Nephron progenitor cell (in vitro differentiated cells): ENCODE data around the gene HS6ST3.

Source experiments
- DNase-seq: peaks from one replicate; pipeline ENCODE4 v3.0.0; 2021
- H3K27ac Mint-ChIP-seq: 2 replicates; pipeline ENCODE4 v1.8.0; 2021; ENCODE audit warnings: mild to moderate bottlenecking, moderate library complexity, mixed read lengths
- H3K27me3 Mint-ChIP-seq: 2 replicates; pipeline ENCODE4 v1.8.0; 2021; ENCODE audit warnings: mild to moderate bottlenecking, low read depth, mixed read lengths; ENCODE audit not compliant: poor library complexity
- H3K36me3 Mint-ChIP-seq: 2 replicates; pipeline ENCODE4 v1.8.0; 2021; ENCODE audit warnings: low read depth, mixed read lengths
- H3K4me1 Mint-ChIP-seq: 2 replicates; pipeline ENCODE4 v1.8.0; 2021; ENCODE audit warnings: mixed read lengths
- H3K4me3 Mint-ChIP-seq: 2 replicates; pipeline ENCODE4 v1.8.0; 2021; ENCODE audit warnings: mild to moderate bottlenecking, moderate library complexity, mixed read lengths
- H3K9me3 Mint-ChIP-seq: 2 replicates; pipeline ENCODE4 v1.8.0; 2021; ENCODE audit warnings: mild to moderate bottlenecking, moderate library complexity, mixed read lengths
- TF ChIP-seq, protein P1 (sequence below): fragments of 200-600 bp; sonication (generic); IDR thresholded peaks from 2 replicates; pipeline ENCODE4 v1.5.0; 2021; ENCODE audit warnings: antibody characterized with exemption

The HS6ST3 gene

GRCh38 chr13:96417939-96418685, 328.2 kb downstream of the HS6ST3 start:
- TF ChIP-seq, protein P1, sequence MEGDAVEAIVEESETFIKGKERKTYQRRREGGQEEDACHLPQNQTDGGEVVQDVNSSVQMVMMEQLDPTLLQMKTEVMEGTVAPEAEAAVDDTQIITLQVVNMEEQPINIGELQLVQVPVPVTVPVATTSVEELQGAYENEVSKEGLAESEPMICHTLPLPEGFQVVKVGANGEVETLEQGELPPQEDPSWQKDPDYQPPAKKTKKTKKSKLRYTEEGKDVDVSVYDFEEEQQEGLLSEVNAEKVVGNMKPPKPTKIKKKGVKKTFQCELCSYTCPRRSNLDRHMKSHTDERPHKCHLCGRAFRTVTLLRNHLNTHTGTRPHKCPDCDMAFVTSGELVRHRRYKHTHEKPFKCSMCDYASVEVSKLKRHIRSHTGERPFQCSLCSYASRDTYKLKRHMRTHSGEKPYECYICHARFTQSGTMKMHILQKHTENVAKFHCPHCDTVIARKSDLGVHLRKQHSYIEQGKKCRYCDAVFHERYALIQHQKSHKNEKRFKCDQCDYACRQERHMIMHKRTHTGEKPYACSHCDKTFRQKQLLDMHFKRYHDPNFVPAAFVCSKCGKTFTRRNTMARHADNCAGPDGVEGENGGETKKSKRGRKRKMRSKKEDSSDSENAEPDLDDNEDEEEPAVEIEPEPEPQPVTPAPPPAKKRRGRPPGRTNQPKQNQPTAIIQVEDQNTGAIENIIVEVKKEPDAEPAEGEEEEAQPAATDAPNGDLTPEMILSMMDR = no peak

DNA sequence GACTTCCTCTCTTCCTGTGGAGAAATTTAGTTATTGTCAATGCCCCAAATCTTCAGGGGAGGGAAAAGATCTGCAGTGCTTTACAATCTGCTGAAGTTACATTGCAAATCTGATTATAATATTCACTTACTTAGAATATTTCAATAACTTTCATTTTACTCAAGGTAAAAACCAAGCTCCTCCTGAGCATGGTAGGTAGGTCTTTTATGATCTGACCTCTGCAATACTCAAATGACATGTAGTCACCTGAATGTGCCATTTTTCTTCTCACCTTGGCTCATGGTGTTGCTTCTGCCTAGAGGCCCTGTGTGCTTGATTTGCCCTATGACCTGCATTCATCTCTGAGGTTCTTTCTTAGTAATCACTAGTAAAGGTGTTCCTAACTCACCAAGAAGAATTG, 331.4 kb downstream of the HS6ST3 start:
- no peaks in the 10 kb centered on the region for H3K9me3 Mint-ChIP-seq
- TF ChIP-seq, protein P1 = no peak
- no peak for DNase-seq
- no peak overlapping the region for H3K27ac Mint-ChIP-seq
- no peaks in the 10 kb centered on the region for H3K4me1 Mint-ChIP-seq
- no peaks in the 10 kb centered on the region for H3K36me3 Mint-ChIP-seq
- no peaks in the 10 kb centered on the region for H3K27me3 Mint-ChIP-seq
- no peak overlapping the region for H3K4me3 Mint-ChIP-seq

More at GRCh38 chr13:96417939-96418685, 328.2 kb downstream of the HS6ST3 start:
- no peaks in the 10 kb centered on the region for H3K36me3 Mint-ChIP-seq
- no peak overlapping the region for H3K4me3 Mint-ChIP-seq
- no peak for DNase-seq
- no peaks in the 10 kb centered on the region for H3K4me1 Mint-ChIP-seq
- no peaks in the 10 kb centered on the region for H3K9me3 Mint-ChIP-seq
- H3K27me3 Mint-ChIP-seq = no peaks in the 10 kb centered on the region
- H3K27ac Mint-ChIP-seq = no peak overlapping the region

GRCh38 chr13:96422002-96422401, 332.1 kb downstream of the HS6ST3 start:
- no peaks in the 10 kb centered on the region for H3K27me3 Mint-ChIP-seq
- DNase-seq = no peak
- H3K36me3 Mint-ChIP-seq = no peaks in the 10 kb centered on the region
- no peaks in the 10 kb centered on the region for H3K9me3 Mint-ChIP-seq
- no peak overlapping the region for H3K4me3 Mint-ChIP-seq
- TF ChIP-seq, protein P1 = no peak
- no peak overlapping the region for H3K27ac Mint-ChIP-seq
- no peaks in the 10 kb centered on the region for H3K4me1 Mint-ChIP-seq

GRCh38 chr13:96426167-96426566, 336.3 kb downstream of the HS6ST3 start:
- H3K36me3 Mint-ChIP-seq = no peaks in the 10 kb centered on the region
- no peaks in the 10 kb centered on the region for H3K9me3 Mint-ChIP-seq
- DNase-seq = no peak
- no peaks in the 10 kb centered on the region for H3K4me1 Mint-ChIP-seq
- H3K4me3 Mint-ChIP-seq = no peak overlapping the region
- no peak overlapping the region for H3K27ac Mint-ChIP-seq
- H3K27me3 Mint-ChIP-seq = no peaks in the 10 kb centered on the region
- TF ChIP-seq, protein P1 = no peak

- H3K4me3 Mint-ChIP-seq = no peak overlapping the region
These were observed 339.0 kb downstream of the HS6ST3 start for GRCh38 chr13:96428911-96429310.

More at GRCh38 chr13:96428911-96429310, 339.0 kb downstream of the HS6ST3 start:
- TF ChIP-seq, protein P1 = no peak
- Mint-ChIP-seq H3K27me3 (no peaks in the 10 kb centered on the region), H3K9me3 (no peaks in the 10 kb centered on the region), H3K4me1 (no peaks in the 10 kb centered on the region), H3K36me3 (no peaks in the 10 kb centered on the region), H3K27ac (no peak overlapping the region)
- DNase-seq = no peak
